Thoracic aorta (tissue), 2 donors: ENCODE results near the gene AHRR. TPM values are rescaled to one million over a fixed set of nuclear protein-coding genes. Genes with fewer than 3 reads are reported as not detected.

Experiments
- ATAC-seq: fragments of 150-250 bp; one replicate; pipeline ENCODE4 v1.8.0; 2017; ENCODE audit warnings: low read depth; ENCODE audit not compliant: insufficient number of reproducible peaks, low FRiP score
- DNase-seq: peaks from one replicate; pipeline ENCODE4 v3.0.0-alpha.2; 2020; ENCODE audit warnings: low spot score
- H3K27ac ChIP-seq, 2 donors: fragments of 200-600 bp; sonication (generic); 1 replicate in 1 of 2; 2 replicates in 1 of 2; pipeline ENCODE4 v1.5.1; 2016; ENCODE audit warnings: mild to moderate bottlenecking in 2 of 2, moderate library complexity in 2 of 2
- H3K27me3 ChIP-seq: fragments of 200-600 bp; sonication (generic); replicated peaks from 2 replicates; pipeline ENCODE4 v1.6.0; 2016; ENCODE audit warnings: mild to moderate bottlenecking; ENCODE audit not compliant: insufficient read depth
- H3K36me3 ChIP-seq: fragments of 200-600 bp; sonication (generic); one replicate; pipeline ENCODE4 v1.5.1; 2016
- H3K4me1 ChIP-seq, 2 donors: fragments of 200-600 bp; sonication (generic); 1 replicate in 1 of 2; 2 replicates in 1 of 2; pipeline versions ENCODE4 v1.5.1 to v1.6.0; 2016; ENCODE audit warnings: low read depth in 2 of 2, mild to moderate bottlenecking in 1 of 2; ENCODE audit not compliant: control insufficient read depth in 1 of 2
- H3K4me3 ChIP-seq: fragments of 200-600 bp; sonication (generic); 2 replicates; pipeline ENCODE4 v1.5.1; 2016; ENCODE audit warnings: mild to moderate bottlenecking
- H3K9me3 ChIP-seq: fragments of 200-600 bp; sonication (generic); 2 replicates; pipeline ENCODE4 v1.5.1; 2016
- total RNA-seq, 2 donors: library from RNA; depleted of rRNA; stranded (reverse); fragments of >200 nt; gene quantifications; one replicate each; pipeline versions ENCODE4 v1.1.0 to v1.2.3, GENCODE V29; 2016
- TF ChIP-seq, protein P1 (sequence below): fragments of 200-600 bp; sonication (generic); IDR thresholded peaks from one replicate; pipeline ENCODE4 v1.5.1; 2019; ENCODE audit warnings: antibody characterized with exemption

AHRR gene
- total RNA-seq, 2 donors from 2014 or later, result 0.85 to 3.1 TPM

DNA sequence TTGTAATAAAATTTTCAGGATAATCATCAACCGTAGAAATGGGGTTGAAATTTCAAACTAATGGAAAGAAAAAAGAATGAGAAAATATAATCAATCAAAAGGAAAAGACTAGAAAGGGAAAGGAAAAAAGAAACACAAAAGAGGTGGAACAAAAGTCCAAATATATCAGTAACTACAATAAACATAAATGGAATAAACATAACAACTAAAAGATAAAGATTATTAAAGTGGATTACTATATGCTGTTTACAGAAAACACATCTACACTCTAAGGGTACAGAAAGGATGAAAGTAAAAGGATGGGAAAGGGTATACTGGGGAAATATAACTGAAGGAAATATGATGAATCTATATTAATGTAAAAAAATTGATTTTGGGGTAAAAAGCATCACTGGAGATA, 43.0 kb downstream of the AHRR start:
- H3K27ac ChIP-seq, result no peak overlapping the region
- no peak overlapping the region for H3K4me3 ChIP-seq
- peaks cover 4% of the 10 kb centered on the region for H3K9me3 ChIP-seq
- DNase-seq (no peak), ATAC-seq (no peak)
- no peaks in the 10 kb centered on the region for H3K27me3 ChIP-seq
- no peaks in the 10 kb centered on the region for H3K4me1 ChIP-seq
- TF ChIP-seq, protein P1, sequence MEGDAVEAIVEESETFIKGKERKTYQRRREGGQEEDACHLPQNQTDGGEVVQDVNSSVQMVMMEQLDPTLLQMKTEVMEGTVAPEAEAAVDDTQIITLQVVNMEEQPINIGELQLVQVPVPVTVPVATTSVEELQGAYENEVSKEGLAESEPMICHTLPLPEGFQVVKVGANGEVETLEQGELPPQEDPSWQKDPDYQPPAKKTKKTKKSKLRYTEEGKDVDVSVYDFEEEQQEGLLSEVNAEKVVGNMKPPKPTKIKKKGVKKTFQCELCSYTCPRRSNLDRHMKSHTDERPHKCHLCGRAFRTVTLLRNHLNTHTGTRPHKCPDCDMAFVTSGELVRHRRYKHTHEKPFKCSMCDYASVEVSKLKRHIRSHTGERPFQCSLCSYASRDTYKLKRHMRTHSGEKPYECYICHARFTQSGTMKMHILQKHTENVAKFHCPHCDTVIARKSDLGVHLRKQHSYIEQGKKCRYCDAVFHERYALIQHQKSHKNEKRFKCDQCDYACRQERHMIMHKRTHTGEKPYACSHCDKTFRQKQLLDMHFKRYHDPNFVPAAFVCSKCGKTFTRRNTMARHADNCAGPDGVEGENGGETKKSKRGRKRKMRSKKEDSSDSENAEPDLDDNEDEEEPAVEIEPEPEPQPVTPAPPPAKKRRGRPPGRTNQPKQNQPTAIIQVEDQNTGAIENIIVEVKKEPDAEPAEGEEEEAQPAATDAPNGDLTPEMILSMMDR, result no peak
- no peaks in the 10 kb centered on the region for H3K36me3 ChIP-seq

DNA sequence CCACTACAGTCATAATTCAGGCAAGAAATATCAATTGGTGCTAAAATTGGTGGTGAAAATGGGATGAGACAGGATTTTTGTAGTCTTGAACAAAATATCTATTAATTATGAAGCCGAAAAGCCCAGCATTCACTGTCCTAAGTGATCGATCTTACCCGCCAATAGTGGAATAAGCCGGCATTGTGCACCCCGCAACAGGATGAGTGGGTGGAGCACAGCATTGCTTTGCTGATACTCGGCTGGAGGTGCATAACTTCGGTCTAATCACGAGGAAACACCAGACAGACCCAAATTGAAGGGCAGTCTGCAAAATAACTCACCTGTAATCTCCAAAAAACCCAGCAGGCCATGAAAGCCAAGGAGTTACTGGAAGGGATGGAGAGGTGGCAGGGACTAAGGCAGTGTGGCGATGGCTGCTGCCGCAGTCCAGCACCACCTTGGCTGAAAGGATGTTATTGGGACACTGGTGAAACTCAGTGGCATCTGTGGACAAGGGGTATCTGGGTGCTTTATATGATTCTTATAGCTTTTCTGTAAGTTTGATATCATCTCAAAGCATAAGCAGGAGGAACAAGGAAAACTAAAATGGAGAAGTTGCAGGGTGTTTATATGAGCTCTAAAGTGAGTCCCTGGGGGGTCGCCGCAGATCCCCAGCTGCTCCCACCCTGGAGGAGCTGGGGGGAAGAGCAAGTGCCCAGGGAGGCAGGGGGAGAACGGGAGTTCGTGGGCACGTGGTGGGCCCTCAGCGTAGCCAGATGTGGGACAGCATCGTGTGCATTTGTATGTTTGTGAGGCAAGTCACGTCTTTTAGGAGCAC, 45.2 kb downstream of the AHRR start:
- Histone ChIP-seq H3K27me3 (no peaks in the 10 kb centered on the region), H3K4me1 (no peaks in the 10 kb centered on the region), H3K9me3 (peaks cover 4% of the 10 kb centered on the region), H3K4me3 (no peak overlapping the region), H3K36me3 (no peaks in the 10 kb centered on the region), H3K27ac (no peak overlapping the region)
- no peak for ATAC-seq
- DNase-seq, result no peak
- TF ChIP-seq, protein P1, result no peak

DNA sequence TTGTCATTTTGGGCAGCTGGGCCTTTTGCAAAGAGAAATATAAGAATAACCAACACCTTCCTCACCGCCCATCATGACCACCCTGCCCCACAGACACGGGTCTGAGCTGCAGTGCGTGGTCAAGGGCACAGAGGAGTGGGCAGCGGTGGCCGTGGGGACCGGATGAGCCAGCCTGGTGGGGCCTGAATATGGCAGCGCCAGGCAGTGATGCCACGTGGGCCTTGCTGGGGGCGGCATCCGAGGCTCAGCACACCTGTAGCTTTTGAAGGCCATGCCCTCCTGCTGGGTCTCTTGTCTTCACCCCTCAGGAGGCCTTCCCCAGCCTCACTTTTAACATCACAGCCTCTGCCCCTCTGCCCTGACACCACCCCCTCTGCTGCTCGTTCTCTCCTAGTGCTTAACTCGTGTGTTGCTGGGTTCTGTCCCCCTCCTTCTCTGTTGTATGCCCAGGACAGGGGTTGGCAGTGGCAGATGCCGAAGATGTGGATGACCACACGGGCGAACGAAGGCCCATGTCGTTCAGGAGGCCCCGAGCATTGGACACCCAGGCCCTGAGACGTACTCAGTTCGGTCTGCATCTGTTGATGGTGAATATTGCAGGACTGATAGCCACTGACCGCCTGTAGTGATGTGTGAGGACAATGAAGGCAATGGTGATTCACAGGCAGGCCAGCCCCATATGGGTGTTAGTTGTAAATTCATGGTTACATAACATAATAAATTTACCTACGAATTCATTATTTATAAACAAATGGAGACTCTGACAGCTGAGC, 46.0 kb downstream of the AHRR start:
- peaks cover 4% of the 10 kb centered on the region for H3K9me3 ChIP-seq
- no peaks in the 10 kb centered on the region for H3K36me3 ChIP-seq
- no peaks in the 10 kb centered on the region for H3K27me3 ChIP-seq
- no peak overlapping the region for H3K4me3 ChIP-seq
- DNase-seq, result no peak
- TF ChIP-seq, protein P1, result no peak
- ATAC-seq, result no peak
- H3K27ac ChIP-seq, result no peak overlapping the region
- H3K4me1 ChIP-seq, result no peaks in the 10 kb centered on the region

DNA sequence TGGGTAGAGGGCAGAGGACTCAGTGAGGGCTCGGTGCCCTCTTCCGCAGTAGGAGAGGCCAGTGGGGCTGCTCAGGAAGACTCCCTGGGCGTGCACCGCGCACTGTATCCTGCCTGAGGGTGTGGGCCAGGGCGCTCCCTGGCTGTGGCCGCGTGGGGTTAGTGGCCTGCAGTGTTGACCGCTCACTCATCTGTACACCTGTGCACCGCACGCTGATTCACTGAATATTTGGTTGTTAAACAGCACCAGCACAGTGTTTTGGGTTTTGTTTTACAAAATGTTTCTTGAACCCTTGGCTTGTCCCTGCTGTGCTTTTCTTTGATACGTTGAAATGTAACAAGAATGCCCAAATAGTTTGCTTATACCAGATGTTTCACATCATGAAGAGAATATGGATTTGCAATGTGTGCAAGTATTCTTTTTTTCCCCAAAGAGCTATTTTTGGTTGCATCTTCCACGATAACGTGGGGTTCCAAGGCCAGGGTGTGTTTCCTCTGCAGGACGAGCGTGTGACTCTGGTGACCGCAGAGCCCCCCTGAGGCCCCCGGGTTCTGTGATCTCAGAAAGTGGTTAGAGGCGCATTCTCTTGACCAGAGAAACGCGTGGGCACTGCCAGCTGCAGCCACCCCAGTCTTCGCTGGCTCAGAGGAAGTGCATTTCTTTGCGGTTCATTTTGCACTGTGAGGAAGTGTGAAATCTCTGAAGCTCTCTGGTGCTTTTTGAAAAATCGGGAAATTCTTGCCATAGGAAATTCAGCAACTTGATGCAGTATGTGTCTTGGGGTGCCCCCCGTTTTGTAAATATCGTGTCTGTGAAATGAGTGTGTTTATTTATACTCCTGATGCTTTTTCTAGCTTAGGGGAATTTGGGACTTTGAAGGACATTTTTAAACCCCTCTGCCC, 46.9 kb downstream of the AHRR start:
- peaks cover 4% of the 10 kb centered on the region for H3K9me3 ChIP-seq
- H3K36me3 ChIP-seq, result no peaks in the 10 kb centered on the region
- no peak for DNase-seq
- H3K4me3 ChIP-seq, result no peak overlapping the region
- H3K4me1 ChIP-seq, result no peaks in the 10 kb centered on the region
- TF ChIP-seq, protein P1, result no peak
- no peak overlapping the region for H3K27ac ChIP-seq
- no peaks in the 10 kb centered on the region for H3K27me3 ChIP-seq
- ATAC-seq, result no peak
